ENCODE data around the gene CLTCL1. TPM values are rescaled to one million over a fixed set of nuclear protein-coding genes. Genes with fewer than 3 reads are reported as not detected.
"Not testable (repeated sequence)": the region's sequence is repeated elsewhere in the genome, so short reads cannot be mapped to it uniquely, and the experiment has no call there.

Gene CLTCL1
- total RNA-seq, 1 donor = 1.7 TPM

- no peaks in the 10 kb centered on the region for H3K27me3 ChIP-seq (ENCODE audit: insufficient read depth, low read length)
- H3K9me3 ChIP-seq (ENCODE audit: low read depth, low read length) = no peaks in the 10 kb centered on the region
- H3K4me3 ChIP-seq (ENCODE audit: low read length) = no peak overlapping the region
- H3K4me1 ChIP-seq (ENCODE audit: insufficient read depth, low read length) = no peaks in the 10 kb centered on the region
Observed at GRCh38 chr22:19307872-19308271, 16.4 kb upstream of the CLTCL1 start.

- H3K27me3 ChIP-seq (ENCODE audit: insufficient read depth, low read length); H3K4me1 ChIP-seq (ENCODE audit: insufficient read depth, low read length); H3K4me3 ChIP-seq (ENCODE audit: low read length); H3K9me3 ChIP-seq (ENCODE audit: low read depth, low read length): not testable (repeated sequence)
Observed at GRCh38 chr22:19306535-19306934, 15.0 kb upstream of the CLTCL1 start.

GRCh38 chr22:19304547-19304946, 13.0 kb upstream of the CLTCL1 start:
- Histone ChIP-seq H3K4me3 (ENCODE audit: low read length) (no peak overlapping the region), H3K4me1 (ENCODE audit: insufficient read depth, low read length) (no peaks in the 10 kb centered on the region), H3K9me3 (ENCODE audit: low read depth, low read length) (no peaks in the 10 kb centered on the region), H3K27me3 (ENCODE audit: insufficient read depth, low read length) (no peaks in the 10 kb centered on the region)

- no peaks in the 10 kb centered on the region for H3K4me1 ChIP-seq (ENCODE audit: insufficient read depth, low read length)
- no peaks in the 10 kb centered on the region for H3K9me3 ChIP-seq (ENCODE audit: low read depth, low read length)
- H3K27me3 ChIP-seq (ENCODE audit: insufficient read depth, low read length) = no peaks in the 10 kb centered on the region
- no peak overlapping the region for H3K4me3 ChIP-seq (ENCODE audit: low read length)
Observed at GRCh38 chr22:19303785-19304184, 12.3 kb upstream of the CLTCL1 start.

- no peaks in the 10 kb centered on the region for H3K27me3 ChIP-seq (ENCODE audit: insufficient read depth, low read length)
- no peak overlapping the region for H3K4me3 ChIP-seq (ENCODE audit: low read length)
- H3K9me3 ChIP-seq (ENCODE audit: low read depth, low read length) = no peaks in the 10 kb centered on the region
- peaks cover 15% of the 10 kb centered on the region for H3K4me1 ChIP-seq (ENCODE audit: insufficient read depth, low read length)
Observed at GRCh38 chr22:19295733-19296132, 4.2 kb upstream of the CLTCL1 start.

GRCh38 chr22:19292458-19293230, 1.1 kb upstream of the CLTCL1 start:
- H3K4me3 ChIP-seq (ENCODE audit: low read length) = peak overlapping the region; percentile 64
- H3K27me3 ChIP-seq (ENCODE audit: insufficient read depth, low read length) = peaks cover 11% of the 10 kb centered on the region
- H3K4me1 ChIP-seq (ENCODE audit: insufficient read depth, low read length) = peaks cover 26% of the 10 kb centered on the region
- no peaks in the 10 kb centered on the region for H3K9me3 ChIP-seq (ENCODE audit: low read depth, low read length)

- no peaks in the 10 kb centered on the region for H3K9me3 ChIP-seq (ENCODE audit: low read depth, low read length)
- peaks cover 26% of the 10 kb centered on the region for H3K4me1 ChIP-seq (ENCODE audit: insufficient read depth, low read length)
- H3K4me3 ChIP-seq (ENCODE audit: low read length) = peak overlapping the region; percentile 54
- H3K27me3 ChIP-seq (ENCODE audit: insufficient read depth, low read length) = peaks cover 11% of the 10 kb centered on the region
Observed at GRCh38 chr22:19291218-19291579, 320 bp downstream of the CLTCL1 start.

GRCh38 chr22:19290400-19291217, 910 bp downstream of the CLTCL1 start:
- Histone ChIP-seq H3K9me3 (ENCODE audit: low read depth, low read length) (no peaks in the 10 kb centered on the region), H3K27me3 (ENCODE audit: insufficient read depth, low read length) (peaks cover 11% of the 10 kb centered on the region), H3K4me3 (ENCODE audit: low read length) (peak overlapping the region; percentile 54), H3K4me1 (ENCODE audit: insufficient read depth, low read length) (peaks cover 26% of the 10 kb centered on the region)

- Histone ChIP-seq H3K9me3 (ENCODE audit: low read depth, low read length) (no peaks in the 10 kb centered on the region), H3K4me3 (ENCODE audit: low read length) (no peak overlapping the region), H3K4me1 (ENCODE audit: insufficient read depth, low read length) (peaks cover 26% of the 10 kb centered on the region)
Observed at GRCh38 chr22:19289475-19290161, 1.9 kb downstream of the CLTCL1 start.

GRCh38 chr22:19287889-19288288, 3.6 kb downstream of the CLTCL1 start:
- no peaks in the 10 kb centered on the region for H3K9me3 ChIP-seq (ENCODE audit: low read depth, low read length)
- H3K4me1 ChIP-seq (ENCODE audit: insufficient read depth, low read length) = peaks cover 26% of the 10 kb centered on the region
- H3K4me3 ChIP-seq (ENCODE audit: low read length) = no peak overlapping the region

More at GRCh38 chr22:19289475-19290161, 1.9 kb downstream of the CLTCL1 start:
- H3K27me3 ChIP-seq (ENCODE audit: insufficient read depth, low read length) = peaks cover 11% of the 10 kb centered on the region

GRCh38 chr22:19287076-19287707, 4.3 kb downstream of the CLTCL1 start:
- no peaks in the 10 kb centered on the region for H3K9me3 ChIP-seq (ENCODE audit: low read depth, low read length)
- H3K27me3 ChIP-seq (ENCODE audit: insufficient read depth, low read length) = peaks cover 11% of the 10 kb centered on the region
- H3K4me1 ChIP-seq (ENCODE audit: insufficient read depth, low read length) = peaks cover 20% of the 10 kb centered on the region
- H3K4me3 ChIP-seq (ENCODE audit: low read length) = no peak overlapping the region

More at GRCh38 chr22:19287889-19288288, 3.6 kb downstream of the CLTCL1 start:
- H3K27me3 ChIP-seq (ENCODE audit: insufficient read depth, low read length) = peaks cover 11% of the 10 kb centered on the region

- Histone ChIP-seq H3K4me1 (ENCODE audit: insufficient read depth, low read length) (peaks cover 12% of the 10 kb centered on the region), H3K27me3 (ENCODE audit: insufficient read depth, low read length) (peaks cover 11% of the 10 kb centered on the region), H3K9me3 (ENCODE audit: low read depth, low read length) (no peaks in the 10 kb centered on the region), H3K4me3 (ENCODE audit: low read length) (no peak overlapping the region)
Observed at GRCh38 chr22:19285831-19286230, 5.7 kb downstream of the CLTCL1 start.

GRCh38 chr22:19279143-19279542, 12.4 kb downstream of the CLTCL1 start:
- H3K4me1 ChIP-seq (ENCODE audit: insufficient read depth, low read length); H3K9me3 ChIP-seq (ENCODE audit: low read depth, low read length); H3K27me3 ChIP-seq (ENCODE audit: insufficient read depth, low read length); H3K4me3 ChIP-seq (ENCODE audit: low read length): not testable (repeated sequence)

- no peaks in the 10 kb centered on the region for H3K27me3 ChIP-seq (ENCODE audit: insufficient read depth, low read length)
Observed at GRCh38 chr22:19277785-19278184, 13.7 kb downstream of the CLTCL1 start.

More at GRCh38 chr22:19277785-19278184, 13.7 kb downstream of the CLTCL1 start:
- no peaks in the 10 kb centered on the region for H3K4me1 ChIP-seq (ENCODE audit: insufficient read depth, low read length)
- H3K9me3 ChIP-seq (ENCODE audit: low read depth, low read length) = no peaks in the 10 kb centered on the region
- H3K4me3 ChIP-seq (ENCODE audit: low read length) = no peak overlapping the region
